Nephron progenitor cell (in vitro differentiated cells): ENCODE results near the gene DFFB.

ENCODE experiments used
- DNase-seq: peaks from one replicate; pipeline ENCODE4 v3.0.0; 2021
- H3K27ac Mint-ChIP-seq: 2 replicates; pipeline ENCODE4 v1.8.0; 2021; ENCODE audit warnings: mild to moderate bottlenecking, moderate library complexity, mixed read lengths
- H3K27me3 Mint-ChIP-seq: 2 replicates; pipeline ENCODE4 v1.8.0; 2021; ENCODE audit warnings: mild to moderate bottlenecking, low read depth, mixed read lengths; ENCODE audit not compliant: poor library complexity
- H3K36me3 Mint-ChIP-seq: 2 replicates; pipeline ENCODE4 v1.8.0; 2021; ENCODE audit warnings: low read depth, mixed read lengths
- H3K4me1 Mint-ChIP-seq: 2 replicates; pipeline ENCODE4 v1.8.0; 2021; ENCODE audit warnings: mixed read lengths
- H3K4me3 Mint-ChIP-seq: 2 replicates; pipeline ENCODE4 v1.8.0; 2021; ENCODE audit warnings: mild to moderate bottlenecking, moderate library complexity, mixed read lengths
- H3K9me3 Mint-ChIP-seq: 2 replicates; pipeline ENCODE4 v1.8.0; 2021; ENCODE audit warnings: mild to moderate bottlenecking, moderate library complexity, mixed read lengths
- TF ChIP-seq, protein P1 (sequence below): fragments of 200-600 bp; sonication (generic); IDR thresholded peaks from 2 replicates; pipeline ENCODE4 v1.5.0; 2021; ENCODE audit warnings: antibody characterized with exemption

Gene DFFB

DNA sequence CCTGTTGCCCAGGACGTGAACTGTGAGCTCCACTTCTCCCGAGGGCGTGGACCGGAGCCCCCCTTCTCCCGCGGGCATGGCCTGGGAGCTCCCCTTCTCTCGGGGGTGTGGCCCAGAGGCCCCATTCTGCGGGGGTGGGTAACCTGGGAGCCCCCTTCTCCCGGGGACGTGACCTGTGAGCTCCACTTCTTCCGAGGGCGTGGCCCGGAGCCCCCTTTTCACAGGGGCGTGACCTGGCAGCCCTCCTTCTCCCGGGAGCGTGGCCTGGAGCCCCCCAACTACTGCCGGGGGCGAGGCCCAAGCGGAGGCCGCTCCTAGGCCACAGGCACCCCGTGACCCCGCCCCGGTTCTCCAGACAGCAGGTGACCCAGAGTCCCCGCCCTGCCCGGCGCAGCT is 42.5 kb downstream of the DFFB start:
- no peak for DNase-seq
- H3K4me1 Mint-ChIP-seq: peaks cover 32% of the 10 kb centered on the region
- TF ChIP-seq, protein P1, sequence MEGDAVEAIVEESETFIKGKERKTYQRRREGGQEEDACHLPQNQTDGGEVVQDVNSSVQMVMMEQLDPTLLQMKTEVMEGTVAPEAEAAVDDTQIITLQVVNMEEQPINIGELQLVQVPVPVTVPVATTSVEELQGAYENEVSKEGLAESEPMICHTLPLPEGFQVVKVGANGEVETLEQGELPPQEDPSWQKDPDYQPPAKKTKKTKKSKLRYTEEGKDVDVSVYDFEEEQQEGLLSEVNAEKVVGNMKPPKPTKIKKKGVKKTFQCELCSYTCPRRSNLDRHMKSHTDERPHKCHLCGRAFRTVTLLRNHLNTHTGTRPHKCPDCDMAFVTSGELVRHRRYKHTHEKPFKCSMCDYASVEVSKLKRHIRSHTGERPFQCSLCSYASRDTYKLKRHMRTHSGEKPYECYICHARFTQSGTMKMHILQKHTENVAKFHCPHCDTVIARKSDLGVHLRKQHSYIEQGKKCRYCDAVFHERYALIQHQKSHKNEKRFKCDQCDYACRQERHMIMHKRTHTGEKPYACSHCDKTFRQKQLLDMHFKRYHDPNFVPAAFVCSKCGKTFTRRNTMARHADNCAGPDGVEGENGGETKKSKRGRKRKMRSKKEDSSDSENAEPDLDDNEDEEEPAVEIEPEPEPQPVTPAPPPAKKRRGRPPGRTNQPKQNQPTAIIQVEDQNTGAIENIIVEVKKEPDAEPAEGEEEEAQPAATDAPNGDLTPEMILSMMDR: no peak
- peak overlapping the region; percentile 90 for H3K4me3 Mint-ChIP-seq
- H3K36me3 Mint-ChIP-seq: peaks cover 46% of the 10 kb centered on the region
- peaks cover 25% of the 10 kb centered on the region for H3K9me3 Mint-ChIP-seq
- H3K27ac Mint-ChIP-seq: peak overlapping the region; percentile 99
- H3K27me3 Mint-ChIP-seq: no peaks in the 10 kb centered on the region

DNA sequence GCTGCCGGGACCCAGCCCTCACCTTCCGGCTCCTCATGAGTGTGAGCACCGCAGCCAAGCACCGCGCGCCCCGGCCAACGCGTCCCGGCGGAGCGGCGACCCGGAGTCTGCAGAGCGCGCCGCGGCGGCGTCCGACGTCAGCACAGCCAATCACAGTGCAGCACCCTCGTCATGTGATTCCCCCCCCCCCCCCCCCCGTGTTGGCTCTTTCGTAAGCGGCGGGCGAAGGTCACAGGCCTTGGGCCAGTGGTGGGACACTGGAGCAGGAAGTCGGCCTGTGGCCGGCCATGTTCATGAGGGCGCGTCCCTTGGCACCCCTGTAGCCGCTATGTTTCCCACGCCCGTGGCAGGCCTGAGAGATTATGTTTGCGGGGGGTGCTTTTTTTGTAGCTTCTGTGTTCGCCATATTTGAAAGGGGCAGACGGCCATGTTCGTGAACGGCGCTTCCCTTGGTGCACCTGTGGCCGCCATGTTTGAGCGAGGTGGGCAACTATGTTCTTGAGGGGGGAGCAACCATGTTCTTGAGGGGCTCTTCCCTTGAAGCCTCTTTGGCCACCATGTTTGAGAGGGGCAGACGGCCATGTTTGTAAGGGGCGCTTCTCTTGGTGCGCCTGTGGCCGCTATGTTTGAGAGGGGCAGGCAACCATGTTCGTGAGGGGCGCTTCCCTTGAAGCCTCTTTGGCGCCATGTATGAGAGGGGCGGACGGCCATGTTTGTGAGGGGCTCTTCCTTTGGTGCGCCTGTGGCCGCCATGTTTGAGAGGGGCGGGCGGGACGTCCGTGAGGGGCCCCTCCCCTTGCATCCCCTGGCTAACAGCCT is 43.1 kb downstream of the DFFB start, which contains the start of gene C1orf174:
Gene C1orf174 (minus strand): TSS at position 123 of the 819 bp plus-strand sequence. CDS start 86 bp downstream, at position 37.
- peak within 1 kb of the TSS; percentile 90 for H3K4me3 Mint-ChIP-seq
- peak within 1 kb of the TSS; percentile 99 for H3K27ac Mint-ChIP-seq
- TF ChIP-seq, protein P1: no peak
- peaks cover 41% of the 10 kb centered on the region for H3K36me3 Mint-ChIP-seq
- H3K4me1 Mint-ChIP-seq: peaks cover 33% of the 10 kb centered on the region
- H3K9me3 Mint-ChIP-seq: peaks cover 25% of the 10 kb centered on the region
- peak; percentile 91 for DNase-seq
- no peaks in the 10 kb centered on the region for H3K27me3 Mint-ChIP-seq

DNA sequence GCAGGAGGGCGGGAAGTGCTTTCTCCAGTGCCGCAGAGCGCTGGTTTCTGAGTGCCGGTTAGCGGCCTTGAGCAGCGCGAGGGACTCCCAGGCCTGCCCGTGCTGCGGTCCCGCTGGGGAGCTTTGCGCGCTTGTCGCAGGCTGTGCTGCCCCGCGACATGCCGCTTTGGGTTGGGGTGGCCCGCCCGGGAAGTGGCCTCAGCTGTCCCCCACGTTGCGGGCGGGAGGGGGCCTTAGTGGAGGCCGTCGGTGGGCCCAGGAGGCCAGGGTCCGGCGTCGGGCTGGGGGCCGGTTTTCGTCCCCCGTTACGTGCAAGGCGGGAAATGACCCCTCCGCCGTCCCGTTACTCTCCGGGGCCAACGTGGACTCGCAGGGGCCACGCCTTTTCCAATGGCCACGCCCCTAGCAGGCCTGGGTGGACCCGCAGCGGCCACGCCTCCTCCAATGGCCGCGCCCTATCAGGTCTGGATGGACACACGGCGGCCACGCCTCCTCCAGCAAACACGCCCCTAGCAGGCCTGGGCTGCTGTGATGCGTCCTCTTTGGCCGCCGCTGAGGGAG is 43.8 kb downstream of the DFFB start:
- H3K4me3 Mint-ChIP-seq: peak overlapping the region; percentile 90
- peaks cover 2% of the 10 kb centered on the region for H3K27me3 Mint-ChIP-seq
- peak; percentile 95 for DNase-seq
- TF ChIP-seq, protein P1: no peak
- H3K4me1 Mint-ChIP-seq: peaks cover 39% of the 10 kb centered on the region
- H3K27ac Mint-ChIP-seq: peak overlapping the region; percentile 99
- peaks cover 35% of the 10 kb centered on the region for H3K36me3 Mint-ChIP-seq
- H3K9me3 Mint-ChIP-seq: peaks cover 25% of the 10 kb centered on the region

DNA sequence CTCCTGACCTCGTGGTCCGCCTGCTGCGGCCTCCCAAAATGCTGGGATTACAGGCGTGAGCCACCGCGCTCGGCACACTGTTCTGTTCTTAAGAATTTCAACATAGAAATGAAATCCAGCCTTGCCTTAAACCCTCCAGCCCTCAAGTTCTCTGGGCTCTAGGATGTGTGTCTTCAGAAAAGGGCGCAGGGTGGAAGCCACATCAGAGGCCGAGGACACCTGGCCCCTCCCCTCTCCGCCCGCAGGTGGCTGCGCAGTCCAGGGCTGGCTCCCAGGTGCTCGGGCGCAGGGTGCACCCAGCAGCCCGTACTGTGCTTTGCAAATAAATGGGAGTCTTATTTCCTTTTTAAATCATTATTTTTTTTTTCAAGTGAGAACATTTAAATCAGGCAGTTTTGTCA is 44.8 kb downstream of the DFFB start:
- H3K4me1 Mint-ChIP-seq: peaks cover 44% of the 10 kb centered on the region

DNA sequence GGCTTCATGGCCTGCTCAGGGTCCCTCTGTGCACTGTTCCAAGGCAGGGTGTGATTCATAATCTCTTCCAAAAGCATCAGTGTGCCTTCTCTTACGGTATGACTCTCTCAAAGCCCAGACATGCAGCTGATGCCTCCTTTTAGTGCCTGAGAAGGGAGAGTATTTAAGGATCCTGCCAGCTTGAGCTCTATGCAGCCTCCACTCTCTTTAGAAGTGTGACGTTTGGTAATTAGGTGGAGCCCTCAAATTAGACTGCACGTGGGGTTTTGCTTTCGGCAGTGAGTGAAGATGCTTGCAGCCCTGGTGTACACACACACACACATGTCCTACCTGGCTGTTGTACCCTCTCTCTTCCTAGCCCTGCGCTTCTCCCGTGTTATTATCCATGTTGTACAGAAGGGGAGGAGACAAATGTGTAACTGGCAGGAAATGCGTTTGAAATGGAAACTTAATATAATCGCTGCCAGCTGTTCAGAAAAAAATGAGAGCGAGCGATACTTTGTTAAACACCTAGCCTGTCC is 45.4 kb downstream of the DFFB start:
- Mint-ChIP-seq H3K4me1 (peaks cover 49% of the 10 kb centered on the region), H3K9me3 (peaks cover 14% of the 10 kb centered on the region), H3K36me3 (peaks cover 19% of the 10 kb centered on the region), H3K27me3 (peaks cover 4% of the 10 kb centered on the region), H3K4me3 (no peak overlapping the region), H3K27ac (no peak overlapping the region)
- no peak for DNase-seq
- TF ChIP-seq, protein P1: no peak

More for the DNA sequence above, 44.8 kb downstream of the DFFB start:
- no peak for DNase-seq
- H3K27ac Mint-ChIP-seq: no peak overlapping the region
- H3K4me3 Mint-ChIP-seq: no peak overlapping the region
- peaks cover 4% of the 10 kb centered on the region for H3K27me3 Mint-ChIP-seq
- H3K36me3 Mint-ChIP-seq: peaks cover 24% of the 10 kb centered on the region
- H3K9me3 Mint-ChIP-seq: peaks cover 19% of the 10 kb centered on the region
- TF ChIP-seq, protein P1: no peak
